MM.1S (cell line): Measurements from ENCODE around the gene IFRD1.
"Not testable (repeated sequence)": the region's sequence is repeated elsewhere in the genome, so short reads cannot be mapped to it uniquely, and the experiment has no call there.

Experiments used
- EZH2phosphoT487 ChIP-seq: fragments of 300-600 bp; sonication (generic); IDR thresholded peaks from 2 replicates; pipeline ENCODE4 v1.6.1; 2018; ENCODE audit warnings: antibody characterized with exemption, low read length
- TF ChIP-seq, protein P1 (sequence below): fragments of 300-600 bp; sonication (generic); IDR thresholded peaks from 2 replicates; pipeline ENCODE4 v1.5.1; 2016; ENCODE audit warnings: antibody characterized with exemption, low read length, mixed read lengths

GRCh38 chr7:112516418-112516817, 66.2 kb downstream of the IFRD1 start:
- TF ChIP-seq, protein P1, sequence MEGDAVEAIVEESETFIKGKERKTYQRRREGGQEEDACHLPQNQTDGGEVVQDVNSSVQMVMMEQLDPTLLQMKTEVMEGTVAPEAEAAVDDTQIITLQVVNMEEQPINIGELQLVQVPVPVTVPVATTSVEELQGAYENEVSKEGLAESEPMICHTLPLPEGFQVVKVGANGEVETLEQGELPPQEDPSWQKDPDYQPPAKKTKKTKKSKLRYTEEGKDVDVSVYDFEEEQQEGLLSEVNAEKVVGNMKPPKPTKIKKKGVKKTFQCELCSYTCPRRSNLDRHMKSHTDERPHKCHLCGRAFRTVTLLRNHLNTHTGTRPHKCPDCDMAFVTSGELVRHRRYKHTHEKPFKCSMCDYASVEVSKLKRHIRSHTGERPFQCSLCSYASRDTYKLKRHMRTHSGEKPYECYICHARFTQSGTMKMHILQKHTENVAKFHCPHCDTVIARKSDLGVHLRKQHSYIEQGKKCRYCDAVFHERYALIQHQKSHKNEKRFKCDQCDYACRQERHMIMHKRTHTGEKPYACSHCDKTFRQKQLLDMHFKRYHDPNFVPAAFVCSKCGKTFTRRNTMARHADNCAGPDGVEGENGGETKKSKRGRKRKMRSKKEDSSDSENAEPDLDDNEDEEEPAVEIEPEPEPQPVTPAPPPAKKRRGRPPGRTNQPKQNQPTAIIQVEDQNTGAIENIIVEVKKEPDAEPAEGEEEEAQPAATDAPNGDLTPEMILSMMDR, result not testable (repeated sequence)
- not testable (repeated sequence) for TF ChIP-seq EZH2phosphoT487
